ENCODE measurements around the gene PRKCB.

Gene PRKCB

GRCh38 chr16:23830276-23830675, 5.5 kb upstream of the PRKCB start:
- Histone ChIP-seq H3K27ac (no peak overlapping the region), H3K27me3 (ENCODE audit: insufficient read depth, low read depth) (no peaks in the 10 kb centered on the region), H3K79me2 (ENCODE audit: insufficient read depth, low read depth) (no peaks in the 10 kb centered on the region), H3K36me3 (ENCODE audit: insufficient read depth) (no peaks in the 10 kb centered on the region), H4K20me1 (ENCODE audit: insufficient read depth) (no peaks in the 10 kb centered on the region), H3K9ac (no peak overlapping the region), H3K4me1 (ENCODE audit: low read depth, poor library complexity, severe bottlenecking) (peaks cover 2% of the 10 kb centered on the region), H3K4me3 (IDR thresholded peaks at IDR 0.05; ENCODE audit: insufficient read depth, low read depth, low read length) (no peak overlapping the region), H2AFZ (ENCODE audit: low read depth) (no peak overlapping the region), H3K4me2 (no peak overlapping the region)
- no peak for TF ChIP-seq CTCF (conservative IDR thresholded peaks at IDR 0.05; ENCODE audit: low read depth, low read length)

GRCh38 chr16:23832882-23833281, 2.9 kb upstream of the PRKCB start:
- H2AFZ ChIP-seq (ENCODE audit: low read depth) = no peak overlapping the region
- no peak overlapping the region for H3K27ac ChIP-seq
- TF ChIP-seq CTCF (conservative IDR thresholded peaks at IDR 0.05; ENCODE audit: low read depth, low read length) = no peak
- no peaks in the 10 kb centered on the region for H3K36me3 ChIP-seq (ENCODE audit: insufficient read depth)
- no peaks in the 10 kb centered on the region for H3K27me3 ChIP-seq (ENCODE audit: insufficient read depth, low read depth)
- no peak overlapping the region for H3K4me3 ChIP-seq (IDR thresholded peaks at IDR 0.05; ENCODE audit: insufficient read depth, low read depth, low read length)
- no peak overlapping the region for H3K9ac ChIP-seq
- peaks cover 5% of the 10 kb centered on the region for H3K4me1 ChIP-seq (ENCODE audit: low read depth, poor library complexity, severe bottlenecking)
- H3K79me2 ChIP-seq (ENCODE audit: insufficient read depth, low read depth) = no peaks in the 10 kb centered on the region
- no peak overlapping the region for H3K4me2 ChIP-seq
- H4K20me1 ChIP-seq (ENCODE audit: insufficient read depth) = no peaks in the 10 kb centered on the region

- no peak overlapping the region for H2AFZ ChIP-seq (ENCODE audit: low read depth)
- H3K27ac ChIP-seq = no peak overlapping the region
- H3K4me1 ChIP-seq (ENCODE audit: low read depth, poor library complexity, severe bottlenecking) = peaks cover 5% of the 10 kb centered on the region
- H3K36me3 ChIP-seq (ENCODE audit: insufficient read depth) = no peaks in the 10 kb centered on the region
- H4K20me1 ChIP-seq (ENCODE audit: insufficient read depth) = no peaks in the 10 kb centered on the region
- H3K79me2 ChIP-seq (ENCODE audit: insufficient read depth, low read depth) = no peaks in the 10 kb centered on the region
- no peak overlapping the region for H3K4me2 ChIP-seq
- H3K4me3 ChIP-seq (IDR thresholded peaks at IDR 0.05; ENCODE audit: insufficient read depth, low read depth, low read length) = no peak overlapping the region
- no peak overlapping the region for H3K9ac ChIP-seq
- no peak for TF ChIP-seq CTCF (conservative IDR thresholded peaks at IDR 0.05; ENCODE audit: low read depth, low read length)
- no peaks in the 10 kb centered on the region for H3K27me3 ChIP-seq (ENCODE audit: insufficient read depth, low read depth)
Measured at GRCh38 chr16:23833504-23833903, 2.3 kb upstream of the PRKCB start.

- Histone ChIP-seq H3K4me1 (ENCODE audit: low read depth, poor library complexity, severe bottlenecking) (peaks cover 5% of the 10 kb centered on the region), H3K4me2 (no peak overlapping the region), H2AFZ (ENCODE audit: low read depth) (no peak overlapping the region), H3K79me2 (ENCODE audit: insufficient read depth, low read depth) (no peaks in the 10 kb centered on the region), H3K36me3 (ENCODE audit: insufficient read depth) (no peaks in the 10 kb centered on the region), H3K27ac (no peak overlapping the region), H3K9ac (no peak overlapping the region), H3K4me3 (IDR thresholded peaks at IDR 0.05; ENCODE audit: insufficient read depth, low read depth, low read length) (no peak overlapping the region), H3K27me3 (ENCODE audit: insufficient read depth, low read depth) (no peaks in the 10 kb centered on the region), H4K20me1 (ENCODE audit: insufficient read depth) (no peaks in the 10 kb centered on the region)
- TF ChIP-seq CTCF (conservative IDR thresholded peaks at IDR 0.05; ENCODE audit: low read depth, low read length) = no peak
Measured at GRCh38 chr16:23833960-23834685, 1.7 kb upstream of the PRKCB start.
